GM19467 (cell line): Measurements from ENCODE around the gene ACAD8.
A peak's percentile ranks its signal among the peaks of the same experiment; 100 is the strongest.
"Not testable (repeated sequence)": the region's sequence is repeated elsewhere in the genome, so short reads cannot be mapped to it uniquely, and the experiment has no call there.

Experiments used
- ATAC-seq: cut with Tn5 transposase; IDR thresholded peaks from one replicate; pipeline ENCODE4 v1.9.1; 2021; ENCODE audit warnings: mild to moderate bottlenecking, moderate library complexity; ENCODE audit not compliant: unreplicated experiment

Gene ACAD8

GRCh38 chr11:134238956-134239355, 14.4 kb upstream of the ACAD8 start:
- ATAC-seq: no peak

- ATAC-seq: no peak
These were observed 12.8 kb upstream of the ACAD8 start for GRCh38 chr11:134240592-134240991.

- no peak for ATAC-seq
These were observed 11.0 kb upstream of the ACAD8 start for GRCh38 chr11:134242376-134242775.

GRCh38 chr11:134243913-134244312, 9.5 kb upstream of the ACAD8 start:
- ATAC-seq: no peak

GRCh38 chr11:134244593-134244992, 8.8 kb upstream of the ACAD8 start:
- peak; percentile 82 for ATAC-seq

GRCh38 chr11:134245434-134245833, 7.9 kb upstream of the ACAD8 start:
- no peak for ATAC-seq

GRCh38 chr11:134246100-134246499, 7.3 kb upstream of the ACAD8 start:
- ATAC-seq: no peak

GRCh38 chr11:134246678-134247077, 6.7 kb upstream of the ACAD8 start:
- no peak for ATAC-seq

- no peak for ATAC-seq
These were observed 4.4 kb upstream of the ACAD8 start for GRCh38 chr11:134248910-134249480.

- ATAC-seq: no peak
These were observed 3.1 kb upstream of the ACAD8 start for GRCh38 chr11:134250246-134250645.

GRCh38 chr11:134250675-134251074, 2.7 kb upstream of the ACAD8 start:
- ATAC-seq: no peak

- ATAC-seq: peak; percentile 24
These were observed 801 bp upstream of the ACAD8 start for GRCh38 chr11:134252346-134253187.

GRCh38 chr11:134254433-134255183, 1.2 kb downstream of the ACAD8 start:
- ATAC-seq: no peak

- not testable (repeated sequence) for ATAC-seq
These were observed 1.8 kb downstream of the ACAD8 start for GRCh38 chr11:134255184-134255561.

- no peak for ATAC-seq
These were observed 3.7 kb downstream of the ACAD8 start for GRCh38 chr11:134257101-134257500.

- no peak for ATAC-seq
These were observed 5.2 kb downstream of the ACAD8 start for GRCh38 chr11:134258577-134258976.

GRCh38 chr11:134260503-134260902, 7.1 kb downstream of the ACAD8 start:
- ATAC-seq: no peak

GRCh38 chr11:134260983-134261382, 7.6 kb downstream of the ACAD8 start:
- ATAC-seq: no peak

- no peak for ATAC-seq
These were observed 8.5 kb downstream of the ACAD8 start for GRCh38 chr11:134261626-134262488.

GRCh38 chr11:134264966-134265764, 11.8 kb downstream of the ACAD8 start:
- ATAC-seq: no peak
